SK-N-SH (cell line): ENCODE data around the gene CCDC57. TPM values are rescaled to one million over a fixed set of nuclear protein-coding genes. Genes with fewer than 3 reads are reported as not detected.

Source experiments
- CTCF ChIA-PET: fragments of 300-600, 350-600 bp; formaldehyde crosslinking; extraction: SDS; loops from one replicate; lab custom pipeline; 2021; lab: Yijun Ruan, JAX
- POLR2A ChIA-PET: fragments of 350-600 bp; sonication (Branson Sonifier 250); formaldehyde crosslinking; extraction: SDS; loops from one replicate; lab custom pipeline; 2020; ENCODE audit warnings: antibody characterized with exemption, inconsistent platforms; lab: Yijun Ruan, JAX
- DNase-seq: peaks from one replicate; pipeline ENCODE4 v3.0.0; 2012
- H2AFZ ChIP-seq: fragments of 200-600 bp; sonication (generic); 2 replicates; pipeline ENCODE4 v1.8.1; 2016; ENCODE audit warnings: antibody characterized with exemption, mild to moderate bottlenecking, low read depth
- H3F3A ChIP-seq: fragments of 200-600 bp; sonication (generic); replicated peaks from 2 replicates; pipeline ENCODE3; 2016; ENCODE audit warnings: antibody characterized with exemption, mild to moderate bottlenecking; ENCODE audit not compliant: insufficient read depth
- H3K27ac ChIP-seq, 2 experiments: fragments of 200-500 bp in 1 of 2; fragments of 200-600 bp in 1 of 2; sonication (Bioruptor generic) in 1 of 2; sonication (generic), shearing (Covaris generic) in 1 of 2; 2 replicates each; pipeline versions ENCODE4 v1.5.1 to v1.6.1; 2014 to 2016; ENCODE audit warnings: low read depth in 2 of 2, inconsistent platforms in 1 of 2, low read length in 1 of 2, mild to moderate bottlenecking in 1 of 2, mixed read lengths in 1 of 2
- H3K27me3 ChIP-seq: fragments of 200-600 bp; sonication (generic), shearing (Covaris generic); 2 replicates; pipeline ENCODE4 v1.6.1; 2016; ENCODE audit warnings: mixed run types; ENCODE audit not compliant: insufficient read depth
- H3K36me3 ChIP-seq, 2 experiments: fragments of 200-500 bp in 1 of 2; fragments of 200-600 bp in 1 of 2; sonication (Bioruptor generic) in 1 of 2; sonication (generic) in 1 of 2; replicated peaks in 1 of 2; 2 replicates each; pipeline versions ENCODE3 to v1.5.1; 2014 to 2016; ENCODE audit warnings: low read length in 1 of 2, mild to moderate bottlenecking in 1 of 2; ENCODE audit not compliant: insufficient read depth in 2 of 2, control insufficient read depth in 1 of 2
- H3K4me1 ChIP-seq, 2 experiments: fragments of 200-500 bp in 1 of 2; fragments of 200-600 bp in 1 of 2; sonication (Bioruptor generic) in 1 of 2; sonication (generic), shearing (Covaris generic) in 1 of 2; 2 replicates each; pipeline versions ENCODE4 v1.5.1 to v1.6.1; 2014 to 2016; ENCODE audit warnings: low read depth in 1 of 2, low read length in 1 of 2, mixed run types in 1 of 2; ENCODE audit not compliant: insufficient read depth in 2 of 2, control insufficient read depth in 1 of 2
- H3K4me2 ChIP-seq: fragments of 200-600 bp; sonication (generic), shearing (Covaris generic); 2 replicates; pipeline ENCODE4 v1.6.1; 2017; ENCODE audit warnings: mixed run types
- H3K4me3 ChIP-seq, 2 experiments: fragments of 200-500 bp in 1 of 2; fragments of 200-600 bp in 1 of 2; sonication (Bioruptor generic) in 1 of 2; sonication (generic), shearing (Covaris generic) in 1 of 2; 2 replicates each; pipeline versions ENCODE4 v1.5.1 to v1.8.1; 2014 to 2016; ENCODE audit warnings: low read depth in 2 of 2, inconsistent platforms in 1 of 2, low read length in 1 of 2, mild to moderate bottlenecking in 1 of 2, mixed read lengths in 1 of 2, moderate library complexity in 1 of 2
- H3K79me2 ChIP-seq: fragments of 200-600 bp; sonication (generic); 2 replicates; pipeline ENCODE4 v1.8.1; 2017; ENCODE audit warnings: mild to moderate bottlenecking; ENCODE audit not compliant: insufficient read depth
- H3K9ac ChIP-seq: fragments of 200-600 bp; sonication (generic); 2 replicates; pipeline ENCODE4 v1.6.1; 2017; ENCODE audit warnings: mixed run types
- H3K9me2 ChIP-seq: fragments of 200-600 bp; sonication (generic); 2 replicates; pipeline ENCODE4 v1.6.1; 2017; ENCODE audit warnings: mixed run types
- H3K9me3 ChIP-seq: fragments of 200-600 bp; sonication (generic); 2 replicates; pipeline ENCODE4 v1.6.1; 2017; ENCODE audit warnings: mixed run types, mild to moderate bottlenecking, moderate library complexity
- H4K20me1 ChIP-seq: fragments of 200-600 bp; sonication (generic); 2 replicates; pipeline ENCODE4 v1.6.1; 2017; ENCODE audit warnings: mild to moderate bottlenecking, mixed run types; ENCODE audit not compliant: insufficient read depth
- CHD2 ChIP-seq: fragments of 150-350 bp; IDR thresholded peaks from 2 replicates; pipeline ENCODE4 v1.6.1; 2018; ENCODE audit warnings: low read length; ENCODE audit not compliant: partially characterized antibody
- EP300 ChIP-seq, 2 experiments: IDR thresholded peaks; 2 replicates each; pipeline versions ENCODE4 v1.4.0 to v1.6.1; 2012; ENCODE audit warnings: borderline replicate concordance in 1 of 2, low read depth in 1 of 2, low read length in 1 of 2
- FOSL2 ChIP-seq: IDR thresholded peaks from 2 replicates; pipeline ENCODE4 v1.4.0; 2012; ENCODE audit warnings: low read depth, mild to moderate bottlenecking, moderate library complexity, borderline replicate concordance
- GABPA ChIP-seq: IDR thresholded peaks from 2 replicates; pipeline ENCODE4 v1.4.0; 2012; ENCODE audit warnings: low read depth, mild to moderate bottlenecking
- GATA2 ChIP-seq: sonication (generic); formaldehyde crosslinking; IDR thresholded peaks from 2 replicates; pipeline ENCODE4 v1.5.0; 2020; ENCODE audit warnings: mild to moderate bottlenecking, missing genetic modification reagents
- JUND ChIP-seq: IDR thresholded peaks from 2 replicates; pipeline ENCODE4 v1.4.0; 2012
- NFIC ChIP-seq: IDR thresholded peaks from 2 replicates; pipeline ENCODE4 v1.4.0; 2012; ENCODE audit warnings: borderline replicate concordance
- POLR2AphosphoS5 ChIP-seq: IDR thresholded peaks from 2 replicates; pipeline ENCODE4 v1.6.1; 2012; ENCODE audit warnings: low read depth, low read length
- RCOR1 ChIP-seq: fragments of 150-350 bp; IDR thresholded peaks from 2 replicates; pipeline ENCODE4 v1.6.1; 2017; ENCODE audit warnings: antibody characterized with exemption, low read length
- TEAD4 ChIP-seq: IDR thresholded peaks from 2 replicates; pipeline ENCODE4 v1.4.0; 2012; ENCODE audit warnings: mild to moderate bottlenecking, borderline replicate concordance; ENCODE audit not compliant: insufficient read depth
- YY1 ChIP-seq: IDR thresholded peaks from 2 replicates; pipeline ENCODE4 v1.4.0; 2012; ENCODE audit warnings: low read depth, mild to moderate bottlenecking
- WGBS: methylation state at CpG from one replicate; pipeline ENCODE4 v1.1.6; 2017; ENCODE audit warnings: low lambda C conversion rate; 5-methylcytosine and 5-hydroxymethylcytosine counted together
- polyA plus RNA-seq, 3 experiments: library from polyadenylated mRNA; depleted of rRNA; stranded (reverse); fragments of >200 nt; gene quantifications; 2 replicates each; pipeline ENCODE4 v1.2.3, GENCODE V29; 2012
- TF ChIP-seq, protein P1 (sequence below): IDR thresholded peaks from 2 replicates; pipeline ENCODE4 v1.4.0; 2012; ENCODE audit warnings: low read depth, borderline replicate concordance
- TF ChIP-seq, protein P2 (sequence below): IDR thresholded peaks from 2 replicates; pipeline ENCODE4 v1.4.0; 2012; ENCODE audit warnings: low read depth, borderline replicate concordance
- TF ChIP-seq, protein P3 (sequence below): IDR thresholded peaks from 2 replicates; pipeline ENCODE4; 2012

The CCDC57 gene
- polyA plus RNA-seq, 1 of the 3 experiments (the other 2 are of a cell fraction) = 68.6 TPM

DNA sequence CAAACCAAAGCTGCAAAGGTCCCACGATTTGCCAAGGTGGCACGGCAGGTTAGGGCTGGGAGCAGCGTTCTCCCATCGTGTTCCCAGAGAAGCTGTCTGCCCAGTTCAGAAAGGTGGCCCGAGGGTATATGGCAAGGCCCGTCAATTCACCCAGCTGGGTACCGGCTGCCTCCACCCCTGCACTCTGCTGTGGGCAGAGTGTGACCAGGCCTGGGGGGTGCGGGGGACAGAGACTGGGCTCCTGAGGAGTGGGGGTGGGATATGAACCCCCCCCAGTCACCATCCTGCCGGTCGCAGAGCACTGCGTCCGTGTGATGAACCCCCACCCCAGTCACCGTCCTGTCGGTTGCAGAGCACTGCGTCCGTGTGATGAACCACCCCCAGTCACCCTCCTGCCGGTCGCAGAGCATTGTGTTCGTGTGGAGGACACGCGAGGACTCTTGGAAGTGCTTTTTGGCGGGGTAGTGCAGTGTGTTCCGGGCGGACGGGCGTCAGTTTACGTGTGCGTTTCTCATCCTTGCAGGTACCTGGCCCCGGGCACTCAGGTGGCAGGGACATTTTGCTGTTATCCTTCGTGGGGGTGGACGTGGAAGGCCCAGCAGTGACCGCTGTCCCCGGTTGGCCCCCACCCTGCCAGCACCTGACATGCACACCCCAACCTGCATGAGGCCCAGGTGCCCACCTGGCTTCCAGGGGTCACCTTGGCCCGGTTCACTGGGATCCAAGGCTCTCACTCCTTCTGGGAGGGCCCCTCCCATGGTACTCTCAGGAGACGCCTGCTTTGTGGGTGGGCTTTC lies 111.9 kb downstream of the CCDC57 start:
- Histone ChIP-seq H4K20me1 (peaks cover 15% of the 10 kb centered on the region), H3K27ac (peak overlapping the region in 1 of 2 experiments; percentile 99; a peak in 2 of 4 replicates), H3K9me3 (no peaks in the 10 kb centered on the region), H3K4me3 (no peak overlapping the region), H3K27me3 (no peaks in the 10 kb centered on the region), H3K4me1 (peaks cover 22 to 76% of the 10 kb centered on the region in 2 experiments), H3F3A (peaks cover 12% of the 10 kb centered on the region), H3K36me3 (peaks cover 5 to 8% of the 10 kb centered on the region in 2 experiments), H3K79me2 (peaks cover 26% of the 10 kb centered on the region), H3K9ac (no peak overlapping the region), H3K9me2 (no peaks in the 10 kb centered on the region), H2AFZ (no peak overlapping the region), H3K4me2 (no peak overlapping the region)
- ChIA-PET POLR2A (interaction anchor here (1.1 to 1.2 kb wide), 2 partner anchors 21 to 42 kb away, joined by 3 read pairs; no protein-coding TSS in a partner anchor), CTCF (interaction anchor here (0.6 to 3.7 kb wide), 4 partner anchors 53 to 141 kb away, joined by 3 to 21 read pairs (median 6); no protein-coding TSS in a partner anchor)
- DNase-seq = no peak
- TF ChIP-seq POLR2AphosphoS5 = no peak
- TF ChIP-seq YY1 = no peak
- TF ChIP-seq NFIC = no peak
- TF ChIP-seq, protein P1, sequence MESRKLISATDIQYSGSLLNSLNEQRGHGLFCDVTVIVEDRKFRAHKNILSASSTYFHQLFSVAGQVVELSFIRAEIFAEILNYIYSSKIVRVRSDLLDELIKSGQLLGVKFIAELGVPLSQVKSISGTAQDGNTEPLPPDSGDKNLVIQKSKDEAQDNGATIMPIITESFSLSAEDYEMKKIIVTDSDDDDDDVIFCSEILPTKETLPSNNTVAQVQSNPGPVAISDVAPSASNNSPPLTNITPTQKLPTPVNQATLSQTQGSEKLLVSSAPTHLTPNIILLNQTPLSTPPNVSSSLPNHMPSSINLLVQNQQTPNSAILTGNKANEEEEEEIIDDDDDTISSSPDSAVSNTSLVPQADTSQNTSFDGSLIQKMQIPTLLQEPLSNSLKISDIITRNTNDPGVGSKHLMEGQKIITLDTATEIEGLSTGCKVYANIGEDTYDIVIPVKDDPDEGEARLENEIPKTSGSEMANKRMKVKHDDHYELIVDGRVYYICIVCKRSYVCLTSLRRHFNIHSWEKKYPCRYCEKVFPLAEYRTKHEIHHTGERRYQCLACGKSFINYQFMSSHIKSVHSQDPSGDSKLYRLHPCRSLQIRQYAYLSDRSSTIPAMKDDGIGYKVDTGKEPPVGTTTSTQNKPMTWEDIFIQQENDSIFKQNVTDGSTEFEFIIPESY = no peak
- TF ChIP-seq GABPA = no peak
- TF ChIP-seq JUND = no peak
- no peak for TF ChIP-seq EP300 (IDR thresholded peaks at IDR 0.05; ENCODE audit: borderline replicate concordance in 1 of 2, low read depth in 1 of 2, low read length in 1 of 2)
- TF ChIP-seq, protein P2, sequence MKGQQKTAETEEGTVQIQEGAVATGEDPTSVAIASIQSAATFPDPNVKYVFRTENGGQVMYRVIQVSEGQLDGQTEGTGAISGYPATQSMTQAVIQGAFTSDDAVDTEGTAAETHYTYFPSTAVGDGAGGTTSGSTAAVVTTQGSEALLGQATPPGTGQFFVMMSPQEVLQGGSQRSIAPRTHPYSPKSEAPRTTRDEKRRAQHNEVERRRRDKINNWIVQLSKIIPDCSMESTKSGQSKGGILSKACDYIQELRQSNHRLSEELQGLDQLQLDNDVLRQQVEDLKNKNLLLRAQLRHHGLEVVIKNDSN = no peak
- TF ChIP-seq TEAD4 = no peak
- TF ChIP-seq GATA2 (CRISPR knock-in tag) = no peak
- no peak for TF ChIP-seq FOSL2
- TF ChIP-seq, protein P3, sequence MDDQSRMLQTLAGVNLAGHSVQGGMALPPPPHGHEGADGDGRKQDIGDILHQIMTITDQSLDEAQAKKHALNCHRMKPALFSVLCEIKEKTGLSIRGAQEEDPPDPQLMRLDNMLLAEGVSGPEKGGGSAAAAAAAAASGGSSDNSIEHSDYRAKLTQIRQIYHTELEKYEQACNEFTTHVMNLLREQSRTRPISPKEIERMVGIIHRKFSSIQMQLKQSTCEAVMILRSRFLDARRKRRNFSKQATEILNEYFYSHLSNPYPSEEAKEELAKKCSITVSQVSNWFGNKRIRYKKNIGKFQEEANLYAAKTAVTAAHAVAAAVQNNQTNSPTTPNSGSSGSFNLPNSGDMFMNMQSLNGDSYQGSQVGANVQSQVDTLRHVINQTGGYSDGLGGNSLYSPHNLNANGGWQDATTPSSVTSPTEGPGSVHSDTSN = no peak
- TF ChIP-seq CHD2 = no peak
- no peak for TF ChIP-seq RCOR1
- 92% methylated on average over 32 of the region's 35 CpGs for WGBS
